CD4-positive, alpha-beta T cell treated with Interleukin-1 beta for 1 hour (primary cell): Measurements from ENCODE around the gene LAG3.

Source experiments
- DNase-seq, 2 donors: peaks; one replicate each; pipeline ENCODE4 v3.0.0-alpha.2; 2020 to 2022

LAG3 gene

DNA sequence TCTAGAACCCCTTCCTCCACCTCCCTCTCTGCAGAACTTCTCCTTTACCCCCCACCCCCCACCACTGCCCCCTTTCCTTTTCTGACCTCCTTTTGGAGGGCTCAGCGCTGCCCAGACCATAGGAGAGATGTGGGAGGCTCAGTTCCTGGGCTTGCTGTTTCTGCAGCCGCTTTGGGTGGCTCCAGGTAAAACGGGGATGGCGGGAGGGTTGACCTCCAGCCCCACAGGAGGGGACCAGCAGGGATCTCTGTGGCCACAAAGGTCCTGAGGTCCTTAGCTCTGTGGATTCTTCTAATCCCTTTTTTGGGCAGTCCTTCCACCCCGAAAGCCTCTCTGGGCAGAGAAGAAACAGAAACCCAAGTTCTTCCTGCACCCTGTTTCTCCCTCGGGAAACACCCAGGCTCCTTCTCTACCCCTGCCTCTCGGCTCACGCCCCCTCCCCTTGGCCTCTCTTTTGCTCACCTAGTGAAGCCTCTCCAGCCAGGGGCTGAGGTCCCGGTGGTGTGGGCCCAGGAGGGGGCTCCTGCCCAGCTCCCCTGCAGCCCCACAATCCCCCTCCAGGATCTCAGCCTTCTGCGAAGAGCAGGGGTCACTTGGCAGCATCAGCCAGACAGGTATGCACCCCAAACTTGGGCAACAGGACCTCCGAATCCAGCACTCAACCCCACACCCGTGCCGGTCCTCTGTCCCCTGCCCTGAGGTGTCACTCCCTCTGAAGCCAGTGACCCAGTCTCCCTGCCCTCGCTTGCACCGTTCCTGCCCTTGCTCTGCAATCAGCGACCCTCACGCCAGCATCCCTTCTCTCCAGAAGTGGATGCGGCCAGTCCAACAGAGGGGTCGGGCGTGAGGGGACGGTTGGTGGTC lies 638 bp downstream of the LAG3 start:
- no peak for DNase-seq

DNA sequence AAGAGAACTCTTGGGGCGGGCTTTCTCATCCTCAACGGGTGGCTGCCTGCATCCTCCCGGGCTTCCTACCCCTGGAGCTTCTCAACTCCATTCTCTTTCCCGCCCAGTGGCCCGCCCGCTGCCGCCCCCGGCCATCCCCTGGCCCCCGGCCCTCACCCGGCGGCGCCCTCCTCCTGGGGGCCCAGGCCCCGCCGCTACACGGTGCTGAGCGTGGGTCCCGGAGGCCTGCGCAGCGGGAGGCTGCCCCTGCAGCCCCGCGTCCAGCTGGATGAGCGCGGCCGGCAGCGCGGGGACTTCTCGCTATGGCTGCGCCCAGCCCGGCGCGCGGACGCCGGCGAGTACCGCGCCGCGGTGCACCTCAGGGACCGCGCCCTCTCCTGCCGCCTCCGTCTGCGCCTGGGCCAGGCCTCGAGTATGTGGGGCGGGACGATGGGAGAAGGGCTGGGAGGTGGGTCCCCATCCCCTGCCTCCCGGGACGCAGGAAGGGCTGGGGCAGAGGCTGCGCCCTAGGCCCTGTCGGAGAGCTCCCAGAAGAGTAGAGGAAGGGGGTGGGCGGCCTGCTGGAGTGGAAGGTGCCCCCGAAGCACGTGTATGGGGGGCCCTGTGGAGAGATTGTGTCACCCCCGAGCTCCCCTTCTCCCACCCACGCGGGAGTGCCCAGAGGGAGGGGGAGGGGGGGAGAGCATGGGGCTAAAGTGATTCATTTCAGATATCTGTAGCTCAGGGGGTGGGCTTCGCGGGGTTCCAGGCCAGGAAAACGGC lies 1.5 kb downstream of the LAG3 start:
- no peak for DNase-seq

DNA sequence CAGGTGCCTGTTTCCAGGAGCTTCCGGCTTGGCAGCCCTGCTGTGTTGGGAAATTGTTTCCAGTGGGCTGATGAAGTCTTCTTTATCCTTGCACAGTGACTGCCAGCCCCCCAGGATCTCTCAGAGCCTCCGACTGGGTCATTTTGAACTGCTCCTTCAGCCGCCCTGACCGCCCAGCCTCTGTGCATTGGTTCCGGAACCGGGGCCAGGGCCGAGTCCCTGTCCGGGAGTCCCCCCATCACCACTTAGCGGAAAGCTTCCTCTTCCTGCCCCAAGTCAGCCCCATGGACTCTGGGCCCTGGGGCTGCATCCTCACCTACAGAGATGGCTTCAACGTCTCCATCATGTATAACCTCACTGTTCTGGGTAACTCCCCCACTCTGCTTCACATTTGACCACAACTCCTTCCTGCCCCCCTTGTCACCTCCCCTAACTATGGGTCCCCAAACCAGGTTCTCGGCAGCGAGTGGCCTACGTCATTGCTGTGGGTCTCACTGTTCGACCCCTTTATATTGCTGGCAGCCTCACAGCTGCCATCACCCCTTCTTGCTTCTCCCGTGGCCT lies 2.3 kb downstream of the LAG3 start:
- DNase-seq = peak; percentile 58 to 74

DNA sequence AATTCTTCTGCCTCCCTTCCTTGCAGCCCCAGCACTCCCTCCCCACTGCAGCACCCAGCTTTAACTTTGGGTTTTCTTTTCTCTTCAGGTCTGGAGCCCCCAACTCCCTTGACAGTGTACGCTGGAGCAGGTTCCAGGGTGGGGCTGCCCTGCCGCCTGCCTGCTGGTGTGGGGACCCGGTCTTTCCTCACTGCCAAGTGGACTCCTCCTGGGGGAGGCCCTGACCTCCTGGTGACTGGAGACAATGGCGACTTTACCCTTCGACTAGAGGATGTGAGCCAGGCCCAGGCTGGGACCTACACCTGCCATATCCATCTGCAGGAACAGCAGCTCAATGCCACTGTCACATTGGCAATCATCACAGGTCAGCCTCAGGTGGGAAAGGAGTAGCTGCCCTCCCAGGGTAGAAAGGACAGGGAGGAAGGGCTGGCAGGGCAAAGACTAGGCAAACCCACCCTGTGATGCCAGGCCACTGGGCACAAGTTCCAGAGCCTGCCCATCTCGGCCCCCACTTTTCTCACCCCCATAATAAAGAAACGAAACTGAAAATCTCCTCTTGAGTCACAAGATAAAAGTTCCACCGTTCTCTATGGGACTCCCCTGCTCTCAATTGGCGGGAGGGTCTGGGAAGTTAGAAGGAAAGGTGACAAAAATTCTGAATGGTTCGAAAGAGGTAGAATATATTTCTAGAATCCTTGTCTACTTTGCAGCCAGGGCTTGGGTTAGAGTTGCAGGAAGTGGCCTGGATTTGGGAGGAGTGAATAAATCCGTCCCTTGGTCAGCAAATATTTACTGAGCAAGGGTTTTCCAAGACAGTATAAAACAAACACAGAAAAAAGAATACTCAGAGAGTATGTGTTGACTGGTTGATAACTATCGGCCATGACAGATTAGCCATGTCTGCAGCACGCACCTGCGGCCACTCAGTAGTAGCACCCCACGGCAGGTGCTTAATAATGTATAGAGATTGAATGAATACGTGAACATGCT lies 3.2 kb downstream of the LAG3 start:
- DNase-seq = no peak

DNA sequence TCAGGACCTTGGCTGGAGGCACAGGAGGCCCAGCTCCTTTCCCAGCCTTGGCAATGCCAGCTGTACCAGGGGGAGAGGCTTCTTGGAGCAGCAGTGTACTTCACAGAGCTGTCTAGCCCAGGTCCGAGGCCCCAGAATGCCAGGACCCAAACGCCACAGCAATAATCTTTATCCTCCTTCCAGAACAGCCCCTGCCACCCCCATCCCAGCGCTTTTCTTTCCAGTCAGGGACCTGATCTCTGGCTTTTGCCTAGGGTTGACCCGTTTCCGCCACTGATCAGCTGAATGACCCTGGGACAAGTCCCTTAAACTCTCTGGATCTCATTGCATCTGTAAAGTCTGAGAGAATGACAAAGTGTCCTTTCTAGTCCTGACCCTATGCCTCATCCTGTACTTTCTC lies 5.1 kb downstream of the LAG3 start:
- no peak for DNase-seq

DNA sequence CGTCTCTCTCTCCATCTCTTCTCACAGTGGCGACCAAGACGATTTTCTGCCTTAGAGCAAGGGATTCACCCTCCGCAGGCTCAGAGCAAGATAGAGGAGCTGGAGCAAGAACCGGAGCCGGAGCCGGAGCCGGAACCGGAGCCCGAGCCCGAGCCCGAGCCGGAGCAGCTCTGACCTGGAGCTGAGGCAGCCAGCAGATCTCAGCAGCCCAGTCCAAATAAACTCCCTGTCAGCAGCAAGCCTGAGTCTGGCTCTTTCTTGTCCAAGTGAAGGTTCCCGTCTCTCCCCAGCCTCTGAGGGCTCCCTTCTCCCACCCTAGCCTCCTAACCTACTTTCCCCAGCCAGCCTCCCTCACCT lies 5.9 kb downstream of the LAG3 start:
- DNase-seq = no peak

DNA sequence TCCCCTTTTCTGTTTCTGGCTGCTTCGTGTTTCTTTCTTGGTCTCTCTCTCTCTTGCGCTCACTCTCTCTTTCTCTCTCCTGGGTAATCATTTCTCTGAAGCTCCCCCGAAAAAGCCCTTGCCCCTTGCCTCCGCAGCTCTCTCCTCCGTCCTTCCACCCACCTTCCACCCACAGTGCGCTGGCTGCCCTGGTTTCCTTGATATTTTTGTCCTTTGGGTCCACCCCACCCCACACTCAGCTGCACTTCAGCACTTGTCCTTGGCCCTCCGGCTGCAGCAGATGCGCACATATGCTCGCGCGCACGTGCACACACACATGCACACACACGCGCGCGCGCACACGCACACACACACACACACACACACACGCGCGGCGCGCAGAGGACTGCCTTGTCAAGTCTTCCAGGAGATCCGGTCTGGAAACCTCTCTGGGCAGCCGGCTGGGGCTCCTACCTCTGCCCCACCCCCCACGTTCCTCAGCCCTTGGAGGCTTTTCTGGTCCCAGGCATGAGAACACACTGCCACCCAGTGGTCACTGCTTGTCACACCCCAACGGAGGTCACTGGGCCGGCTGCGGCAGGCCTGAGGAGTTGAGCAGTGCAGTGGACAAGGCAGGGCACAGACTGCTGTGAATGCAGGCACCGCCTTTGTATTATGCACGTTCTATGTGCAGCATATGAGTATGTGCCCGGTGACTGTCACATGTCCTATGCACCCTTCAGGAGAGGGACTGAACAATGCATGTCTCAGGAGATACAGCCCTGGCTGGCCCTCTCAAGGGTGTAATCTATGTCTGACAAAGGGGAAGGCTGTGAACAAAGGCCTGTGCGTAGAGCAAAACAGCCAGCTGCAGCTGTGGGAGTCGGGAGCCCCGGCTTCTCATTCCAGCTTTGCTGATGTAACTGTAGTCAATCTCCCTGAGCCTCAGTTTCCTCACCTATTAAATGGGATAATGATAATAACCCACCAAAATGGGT lies 6.5 kb downstream of the LAG3 start:
- peak; percentile 87 to 89 for DNase-seq

DNA sequence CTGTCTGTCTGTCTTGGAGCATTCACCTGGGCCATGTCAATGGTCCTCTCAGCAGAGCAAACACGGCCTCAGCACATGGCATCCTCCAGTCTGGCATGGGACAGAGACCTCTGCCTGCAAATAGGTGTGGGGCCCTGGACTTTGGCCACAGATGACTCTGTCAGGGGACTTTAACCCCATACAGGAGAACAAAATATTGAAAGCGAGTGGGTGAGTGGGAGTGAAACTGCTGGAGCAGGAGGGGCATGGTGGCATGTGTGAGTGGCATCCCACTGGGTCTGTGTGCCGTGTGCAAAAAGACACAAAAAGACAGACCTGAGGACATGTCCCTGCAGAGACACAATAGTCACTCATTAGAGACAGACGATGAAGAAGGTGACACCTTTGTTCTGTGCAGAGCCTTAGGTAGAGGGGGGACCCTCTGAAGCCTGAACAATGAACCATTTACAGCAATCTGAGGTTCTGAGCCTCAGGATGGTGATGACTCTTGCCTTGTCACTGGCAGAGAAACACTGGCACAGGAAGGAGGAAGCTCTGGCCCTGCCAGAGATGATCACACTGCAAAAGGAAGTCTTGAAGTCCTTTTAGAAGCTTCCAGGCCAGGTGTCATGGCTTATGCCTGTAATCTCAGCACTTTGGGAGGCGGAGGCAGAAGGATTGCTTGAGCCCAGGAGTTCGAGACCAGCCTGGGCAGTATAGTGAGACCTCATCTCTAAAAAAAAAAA lies 7.5 kb downstream of the LAG3 start:
- no peak for DNase-seq

DNA sequence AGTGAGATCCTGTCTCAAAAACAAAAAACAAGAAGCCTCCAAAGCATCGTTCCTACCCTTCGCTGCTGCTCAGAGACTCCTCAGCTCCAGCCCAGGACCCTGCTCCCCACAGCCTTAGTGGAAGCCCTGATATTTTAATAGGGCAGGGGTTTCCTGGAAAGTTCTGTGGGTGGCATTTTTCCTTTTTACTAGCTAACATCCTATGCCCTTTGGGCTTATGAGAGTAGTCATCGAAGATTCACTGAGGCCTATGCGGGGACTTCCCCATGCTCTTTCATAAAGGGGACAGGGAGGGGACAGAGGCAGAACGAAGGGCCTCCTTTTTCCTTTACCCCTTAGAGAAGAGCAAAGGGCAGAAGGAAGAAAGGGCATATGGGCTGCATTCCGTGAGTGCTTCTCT lies 8.3 kb downstream of the LAG3 start:
- DNase-seq = no peak

DNA sequence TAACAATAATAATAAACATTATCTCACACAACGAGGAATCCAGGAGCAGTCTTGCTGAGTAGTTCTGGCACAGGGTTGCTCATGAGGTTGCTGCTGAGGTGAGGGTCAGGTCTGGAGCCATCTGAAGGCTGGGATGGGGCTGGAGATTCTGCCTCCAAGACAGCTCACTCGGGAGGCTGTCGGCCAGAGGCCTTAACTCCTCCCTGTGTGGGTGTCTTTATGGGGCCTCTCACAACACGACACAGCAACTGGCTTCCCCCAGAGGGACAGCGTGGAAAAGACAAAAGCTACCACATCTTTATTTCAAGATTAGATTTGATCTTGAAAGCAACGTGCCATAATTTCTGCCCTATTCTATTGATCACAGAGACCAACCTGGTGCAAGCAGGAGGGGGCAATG lies 9.8 kb downstream of the LAG3 start:
- no peak for DNase-seq

DNA sequence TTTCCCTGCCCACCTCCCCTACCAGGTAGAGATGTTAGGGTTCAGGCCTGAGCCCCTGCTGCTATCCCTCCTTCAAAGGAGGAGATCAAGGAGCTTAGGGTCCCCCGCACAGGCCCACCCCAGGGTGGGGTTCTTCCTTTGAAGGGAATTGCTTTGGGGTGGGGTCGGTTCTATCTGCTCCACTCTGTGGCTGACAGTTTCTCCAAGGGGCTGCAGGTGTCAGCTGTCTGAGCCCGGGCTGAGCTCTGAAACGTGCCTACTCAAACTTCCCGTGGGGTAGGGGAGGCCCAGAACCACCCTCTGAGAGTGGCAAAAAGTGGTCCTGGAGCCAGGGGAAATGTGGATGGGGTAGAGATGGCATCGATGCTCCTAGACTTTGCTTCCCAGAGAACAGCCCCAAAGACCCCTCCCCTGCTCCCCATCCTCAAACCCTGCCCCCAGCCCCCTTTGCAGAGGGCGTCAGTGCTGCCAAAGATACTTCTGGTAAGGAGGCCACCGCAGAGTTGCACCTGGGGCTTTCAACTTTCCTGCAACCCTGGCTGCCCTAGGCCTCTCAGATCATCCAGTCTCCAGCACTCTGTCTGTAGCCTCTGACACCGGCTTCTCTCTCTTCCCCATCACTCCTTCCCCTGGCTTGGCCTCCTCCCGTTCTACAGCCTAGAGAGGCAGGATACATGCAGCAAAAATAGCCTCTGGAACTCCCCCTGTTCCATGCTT lies 10.7 kb downstream of the LAG3 start:
- no peak for DNase-seq

DNA sequence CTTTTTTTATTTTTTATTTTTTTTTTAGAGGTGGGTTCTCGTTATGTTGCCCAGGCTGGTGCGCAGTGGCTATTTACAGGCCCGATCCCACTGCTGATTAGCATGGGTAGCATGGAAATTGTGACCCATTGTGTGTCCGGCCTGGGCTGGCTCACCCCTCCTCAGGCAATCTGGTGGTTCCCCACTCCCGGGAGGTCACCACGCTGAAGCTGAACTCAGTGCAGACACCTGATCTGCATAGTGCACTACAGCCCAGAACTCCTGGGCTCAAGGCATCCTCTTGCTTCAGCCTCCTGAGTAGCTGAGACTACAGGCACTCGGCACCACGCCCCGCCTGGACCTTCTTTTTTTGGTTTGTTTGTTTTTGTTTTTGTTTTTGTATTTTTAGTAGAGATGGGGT lies 11.5 kb downstream of the LAG3 start:
- DNase-seq = no peak

DNA sequence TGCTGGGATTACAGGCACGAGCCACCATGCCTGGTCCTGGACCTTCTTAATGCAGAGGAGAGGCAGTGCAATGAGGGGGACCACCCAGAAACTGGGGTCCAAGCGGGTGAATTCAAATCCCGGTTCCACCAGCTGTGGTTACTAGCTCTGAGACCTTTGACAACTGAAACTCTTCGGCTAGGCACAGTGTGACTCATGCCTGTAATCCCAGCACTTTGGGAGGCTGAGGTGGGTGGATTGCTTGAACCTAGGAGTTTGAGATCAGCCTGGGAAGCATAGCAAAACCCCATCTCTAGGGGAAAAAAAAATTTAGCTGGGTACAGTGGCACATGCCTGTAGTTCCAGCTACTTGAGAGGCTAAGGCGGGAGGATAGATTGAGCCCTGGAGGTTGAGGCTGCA lies 12.0 kb downstream of the LAG3 start:
- no peak for DNase-seq

DNA sequence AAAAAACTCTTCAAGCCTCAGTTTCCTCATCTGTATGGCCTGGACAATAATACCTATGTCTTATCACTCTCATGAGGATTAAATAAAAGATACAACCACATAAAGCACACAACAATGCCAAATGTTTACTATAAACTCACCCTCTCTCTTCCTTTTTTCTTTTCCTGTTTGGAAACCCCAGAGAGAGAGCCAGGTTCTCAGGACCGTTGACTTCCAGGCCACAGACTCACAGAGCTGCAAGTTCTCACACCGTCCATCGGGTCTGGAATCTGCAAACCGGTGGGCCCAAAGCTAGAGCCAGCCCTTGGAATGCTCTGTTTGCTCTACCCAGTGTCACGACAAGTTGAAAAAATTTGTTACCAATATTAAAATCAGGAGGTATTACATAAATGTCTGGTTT lies 12.4 kb downstream of the LAG3 start:
- DNase-seq = no peak

DNA sequence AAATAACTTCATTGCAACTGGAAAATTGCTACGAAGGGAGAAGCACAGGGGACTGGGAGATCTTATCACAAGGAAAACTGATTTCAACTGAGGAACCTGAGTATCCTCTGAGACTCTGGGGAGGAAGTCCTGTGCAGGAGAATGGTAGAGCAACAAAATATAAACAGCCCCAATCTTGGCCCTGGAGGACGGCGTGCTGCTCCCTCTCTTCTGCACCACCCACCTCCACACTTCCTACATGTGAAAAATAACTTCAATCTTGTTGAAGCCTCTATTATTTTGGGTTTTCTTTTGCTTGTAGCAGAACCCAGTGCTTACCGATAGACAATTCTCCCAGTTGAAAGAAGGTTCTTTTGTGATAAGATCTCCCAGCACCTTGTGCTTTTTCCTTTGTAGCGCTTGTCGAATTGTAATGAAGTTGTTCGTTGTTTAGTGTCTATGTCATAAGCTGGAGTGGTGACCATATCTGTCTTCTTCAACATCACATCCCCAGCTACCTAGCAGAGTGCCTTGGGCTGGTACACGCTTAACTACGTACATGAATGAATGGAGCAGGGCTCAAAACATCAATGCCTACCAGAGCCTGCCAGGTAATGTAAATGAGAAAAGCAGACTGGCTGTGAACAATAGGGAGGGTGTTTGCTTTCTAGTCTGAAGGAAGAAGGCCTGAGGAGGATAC lies 14.2 kb downstream of the LAG3 start:
- DNase-seq = peak; percentile 34 to 37

DNA sequence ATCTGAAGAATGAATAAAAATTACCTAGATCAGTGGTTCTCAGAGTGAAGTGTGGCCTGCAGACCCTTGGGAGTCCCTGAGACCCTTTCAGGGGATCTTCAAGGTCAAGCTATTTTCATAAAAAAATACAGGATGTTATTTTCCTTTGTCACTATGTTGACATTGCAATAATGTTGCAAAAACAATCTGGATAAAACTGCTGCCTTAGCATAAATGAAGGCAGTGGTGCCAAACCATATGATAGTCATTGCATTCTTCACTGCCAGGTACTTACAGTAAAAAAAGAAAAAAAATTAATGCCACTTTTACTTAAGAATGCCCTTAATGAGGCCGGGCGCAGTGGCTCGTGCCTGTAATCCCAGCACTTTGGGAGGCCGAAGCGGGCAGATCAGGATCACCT lies 15.0 kb downstream of the LAG3 start:
- DNase-seq = no peak

DNA sequence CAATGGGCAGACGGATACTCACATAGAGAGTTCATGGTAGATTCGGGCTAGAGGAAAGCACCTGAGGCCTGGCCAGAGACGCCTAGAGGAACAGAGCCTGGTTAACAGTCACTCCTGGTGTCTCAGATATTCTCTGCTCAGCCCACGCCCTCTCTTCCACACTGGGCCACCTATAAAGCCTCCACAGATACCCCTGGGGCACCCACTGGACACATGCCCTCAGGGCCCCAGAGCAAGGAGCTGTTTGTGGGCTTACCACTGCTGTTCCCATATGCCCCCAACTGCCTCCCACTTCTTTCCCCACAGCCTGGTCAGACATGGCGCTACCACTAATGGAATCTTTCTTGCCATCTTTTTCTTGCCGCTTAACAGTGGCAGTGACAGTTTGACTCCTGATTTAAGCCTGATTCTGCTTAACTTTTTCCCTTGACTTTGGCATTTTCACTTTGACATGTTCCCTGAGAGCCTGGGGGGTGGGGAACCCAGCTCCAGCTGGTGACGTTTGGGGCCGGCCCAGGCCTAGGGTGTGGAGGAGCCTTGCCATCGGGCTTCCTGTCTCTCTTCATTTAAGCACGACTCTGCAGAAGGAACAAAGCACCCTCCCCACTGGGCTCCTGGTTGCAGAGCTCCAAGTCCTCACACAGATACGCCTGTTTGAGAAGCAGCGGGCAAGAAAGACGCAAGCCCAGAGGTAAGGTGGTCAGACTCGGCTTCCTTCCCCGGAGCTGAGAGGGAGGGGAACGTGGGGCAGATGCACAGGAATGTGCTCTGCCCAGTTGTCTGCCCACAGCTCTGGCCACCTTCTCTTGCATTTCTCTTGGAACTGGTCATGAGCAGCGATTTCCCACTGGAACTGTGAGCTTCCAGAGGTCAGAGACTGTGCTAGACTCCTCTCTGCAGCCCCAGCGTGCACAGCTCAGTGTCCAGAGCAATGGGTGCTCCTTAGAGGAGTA lies 16.9 kb downstream of the LAG3 start, which contains the start of gene CD4:
TSS of gene CD4 (plus strand) at position 557 of the 953 bp plus-strand sequence. CDS start 10,611 bp downstream, outside the sequence.
- peak; percentile 76 for DNase-seq

DNA sequence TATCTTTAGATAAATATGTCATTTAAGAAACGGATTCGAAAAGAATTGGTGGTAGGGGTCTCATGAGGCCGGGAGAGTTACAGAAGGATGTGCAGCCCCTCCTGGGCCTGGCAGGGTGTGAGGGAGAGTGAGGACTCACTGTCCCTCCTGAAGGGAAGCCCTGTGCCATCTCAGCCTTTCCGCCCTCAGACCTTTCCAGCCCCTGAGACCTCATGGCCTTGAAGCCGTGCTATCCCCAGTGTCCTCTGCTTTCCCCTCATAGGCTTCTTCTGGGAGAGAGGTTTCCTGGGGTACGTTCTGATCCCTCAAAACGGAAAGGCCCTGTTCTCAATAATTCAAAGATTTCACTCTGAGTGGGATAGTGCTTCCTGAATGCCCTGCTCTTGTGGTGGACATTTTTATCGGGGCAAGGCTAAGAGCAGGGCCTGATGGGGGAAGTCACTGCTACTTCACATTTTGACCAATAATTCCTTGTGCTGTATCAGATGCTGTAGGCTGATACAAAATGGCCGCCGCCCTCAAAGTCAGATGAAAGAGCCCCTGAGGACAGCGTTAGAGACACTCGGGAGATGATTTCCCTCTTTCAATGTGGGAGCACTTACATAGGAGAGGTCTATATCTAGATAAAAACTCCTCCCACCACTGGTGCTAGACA lies 18.3 kb downstream of the LAG3 start:
- DNase-seq = peak in 1 of 2 donors; percentile 48
